AG09309 (cell line): Measurements from ENCODE around the gene AQP12B.
"Not testable (repeated sequence)": the region's sequence is repeated elsewhere in the genome, so short reads cannot be mapped to it uniquely, and the experiment has no call there.

Source experiments
- DNase-seq: peaks from one replicate; pipeline ENCODE4 v3.0.0-alpha.2; 2010; ENCODE audit warnings: low read depth
- H3K4me3 ChIP-seq: 2 replicates; pipeline ENCODE4 v1.5.1; 2011; ENCODE audit warnings: mild to moderate bottlenecking, low read depth, low read length, moderate library complexity; ENCODE audit not compliant: control insufficient read depth
- CTCF ChIP-seq: IDR thresholded peaks from 2 replicates; pipeline ENCODE4 v1.5.1; 2011; ENCODE audit warnings: mild to moderate bottlenecking, low read depth, low read length, inconsistent platforms; ENCODE audit not compliant: insufficient read depth, control insufficient read depth; ENCODE audit errors: missing control alignments

Gene AQP12B

GRCh38 chr2:240682431-240683224, at the start of gene AQP12B:
TSS of gene AQP12B (minus strand) at chr2:240682885. CDS start at chr2:240682837, 48 bp downstream.
- H3K4me3 ChIP-seq, DNase-seq: not testable (repeated sequence)

GRCh38 chr2:240732184-240732583, 49.5 kb upstream of the AQP12B start:
- TF ChIP-seq CTCF, result no peak
- H3K4me3 ChIP-seq, result no peak overlapping the region
- DNase-seq, result no peak

- DNase-seq, result no peak
- H3K4me3 ChIP-seq, result no peak overlapping the region
- TF ChIP-seq CTCF, result no peak
These were observed 48.5 kb upstream of the AQP12B start for GRCh38 chr2:240731178-240731545.

GRCh38 chr2:240730501-240731177, 48.0 kb upstream of the AQP12B start:
- no peak for DNase-seq
- no peak for TF ChIP-seq CTCF
- no peak overlapping the region for H3K4me3 ChIP-seq

- no peak overlapping the region for H3K4me3 ChIP-seq
- DNase-seq, result no peak
- no peak for TF ChIP-seq CTCF
These were observed 46.1 kb upstream of the AQP12B start for GRCh38 chr2:240728827-240729226.

GRCh38 chr2:240728361-240728760, 45.7 kb upstream of the AQP12B start:
- H3K4me3 ChIP-seq, result no peak overlapping the region
- DNase-seq, result no peak
- no peak for TF ChIP-seq CTCF

GRCh38 chr2:240727913-240728312, 45.2 kb upstream of the AQP12B start:
- DNase-seq, result no peak
- H3K4me3 ChIP-seq, result no peak overlapping the region
- no peak for TF ChIP-seq CTCF
